Progenitor cell of endocrine pancreas (in vitro differentiated cells): ENCODE results near the gene PAEP. TPM values are rescaled to one million over a fixed set of nuclear protein-coding genes. Genes with fewer than 3 reads are reported as not detected.
"Not testable (repeated sequence)": the region's sequence is repeated elsewhere in the genome, so short reads cannot be mapped to it uniquely, and the experiment has no call there.

ENCODE experiments used
- DNase-seq: peaks from one replicate; pipeline ENCODE4 v3.0.0; 2021; ENCODE audit warnings: low spot score; ENCODE audit not compliant: unreplicated experiment
- H3K27ac Mint-ChIP-seq: 2 replicates; pipeline ENCODE4 v1.8.0; 2021; ENCODE audit warnings: mild to moderate bottlenecking, moderate library complexity, mixed read lengths
- H3K27me3 Mint-ChIP-seq: 2 replicates; pipeline ENCODE4 v1.8.0; 2021; ENCODE audit warnings: mixed read lengths
- H3K36me3 Mint-ChIP-seq: 2 replicates; pipeline ENCODE4 v1.8.0; 2022; ENCODE audit warnings: mixed read lengths; ENCODE audit not compliant: insufficient read depth
- H3K4me1 Mint-ChIP-seq: 2 replicates; pipeline ENCODE4 v1.8.0; 2021; ENCODE audit warnings: low read depth, mixed read lengths
- H3K4me3 Mint-ChIP-seq: 2 replicates; pipeline ENCODE4 v1.8.0; 2021; ENCODE audit warnings: low read depth, mild to moderate bottlenecking, moderate library complexity, mixed read lengths
- H3K9me3 Mint-ChIP-seq: 2 replicates; pipeline ENCODE4 v1.8.0; 2021; ENCODE audit warnings: low read depth, mixed read lengths
- CTCF ChIP-seq: fragments of 200-600 bp; sonication (generic); IDR thresholded peaks from one replicate; pipeline ENCODE4 v1.5.0; 2021; ENCODE audit warnings: antibody characterized with exemption, mild to moderate bottlenecking; ENCODE audit not compliant: unreplicated experiment
- long read RNA-seq: library from polyadenylated mRNA; unstranded; transcript quantifications from one replicate; pipeline ENCODE4 v2.0.0, GENCODE V29; 2020
- total RNA-seq: library from RNA; stranded (reverse); gene quantifications from 2 replicates; pipeline ENCODE4 v1.2.1, GENCODE V29; 2021

The PAEP gene
- total RNA-seq: not detected in 2 replicates
- long read RNA-seq: 0 reads

- peak within 1 kb of the TSS; percentile 48 for H3K27ac Mint-ChIP-seq
- no peak for DNase-seq
- H3K36me3 Mint-ChIP-seq: no peaks in the 10 kb centered on the region
- H3K9me3 Mint-ChIP-seq: no peaks in the 10 kb centered on the region
- peaks cover 5% of the 10 kb centered on the region for H3K4me1 Mint-ChIP-seq
- H3K4me3 Mint-ChIP-seq: no peak within 1 kb of the TSS
- TF ChIP-seq CTCF: no peak
- peaks cover 5% of the 10 kb centered on the region for H3K27me3 Mint-ChIP-seq
Observed at GRCh38 chr9:135561391-135562234, at the start of gene PAEP. TSS of gene PAEP (plus strand) at chr9:135561756.

GRCh38 chr9:135512241-135512603 is 49.3 kb upstream of the PAEP start:
- peaks cover 11% of the 10 kb centered on the region for H3K27me3 Mint-ChIP-seq
- no peak overlapping the region for H3K4me3 Mint-ChIP-seq
- TF ChIP-seq CTCF: no peak
- no peak for DNase-seq
- H3K4me1 Mint-ChIP-seq: no peaks in the 10 kb centered on the region
- no peaks in the 10 kb centered on the region for H3K36me3 Mint-ChIP-seq
- H3K9me3 Mint-ChIP-seq: peaks cover 4% of the 10 kb centered on the region
- H3K27ac Mint-ChIP-seq: no peak overlapping the region

GRCh38 chr9:135512904-135513303 is 48.7 kb upstream of the PAEP start:
- H3K4me3 Mint-ChIP-seq: no peak overlapping the region
- H3K9me3 Mint-ChIP-seq: peaks cover 4% of the 10 kb centered on the region
- peaks cover 15% of the 10 kb centered on the region for H3K27me3 Mint-ChIP-seq
- DNase-seq: no peak
- no peak overlapping the region for H3K27ac Mint-ChIP-seq
- H3K36me3 Mint-ChIP-seq: no peaks in the 10 kb centered on the region
- no peak for TF ChIP-seq CTCF
- H3K4me1 Mint-ChIP-seq: no peaks in the 10 kb centered on the region

GRCh38 chr9:135513351-135513846 is 48.2 kb upstream of the PAEP start:
- Mint-ChIP-seq H3K27me3 (peaks cover 15% of the 10 kb centered on the region), H3K36me3 (no peaks in the 10 kb centered on the region), H3K27ac (no peak overlapping the region), H3K4me1 (no peaks in the 10 kb centered on the region), H3K4me3 (no peak overlapping the region), H3K9me3 (peaks cover 4% of the 10 kb centered on the region)
- TF ChIP-seq CTCF: no peak
- DNase-seq: no peak

GRCh38 chr9:135513906-135514305 is 47.6 kb upstream of the PAEP start:
- H3K27me3 Mint-ChIP-seq: peaks cover 15% of the 10 kb centered on the region
- not testable (repeated sequence) for H3K9me3 Mint-ChIP-seq, H3K4me1 Mint-ChIP-seq, H3K36me3 Mint-ChIP-seq, H3K4me3 Mint-ChIP-seq, DNase-seq, H3K27ac Mint-ChIP-seq
